SK-N-SH (cell line): ENCODE measurements around the gene MRC1.

Experiments
- CTCF ChIP-seq: fragments of 200-600 bp; sonication (generic); IDR thresholded peaks from 2 replicates; pipeline ENCODE4 v1.6.1; 2017; ENCODE audit warnings: antibody characterized with exemption, mild to moderate bottlenecking, moderate library complexity
- EP300 ChIP-seq, 2 experiments: IDR thresholded peaks; 2 replicates each; pipeline versions ENCODE4 v1.4.0 to v1.6.1; 2012; ENCODE audit warnings: borderline replicate concordance in 1 of 2, low read depth in 1 of 2, low read length in 1 of 2
- FOXJ3 ChIP-seq: sonication (generic); formaldehyde crosslinking; IDR thresholded peaks from 2 replicates; pipeline ENCODE4 v1.5.1; 2020; ENCODE audit warnings: mild to moderate bottlenecking, missing genetic modification reagents
- FOXM1 ChIP-seq: IDR thresholded peaks from 2 replicates; pipeline ENCODE4 v1.4.0; 2012; ENCODE audit warnings: low read depth, mild to moderate bottlenecking
- GATA2 ChIP-seq: sonication (generic); formaldehyde crosslinking; IDR thresholded peaks from 2 replicates; pipeline ENCODE4 v1.5.0; 2020; ENCODE audit warnings: mild to moderate bottlenecking, missing genetic modification reagents
- NRF1 ChIP-seq: IDR thresholded peaks from 2 replicates; pipeline ENCODE4 v1.6.1; 2012; ENCODE audit warnings: low read depth, mild to moderate bottlenecking, low read length
- SMC3 ChIP-seq: IDR thresholded peaks from 2 replicates; pipeline ENCODE4 v1.6.1; 2012; ENCODE audit warnings: low read depth, low read length, improper control_type of control experiment
- TAF1 ChIP-seq: IDR thresholded peaks from 2 replicates; pipeline ENCODE4 v1.6.1; 2012; ENCODE audit warnings: low read depth, mild to moderate bottlenecking, low read length, moderate library complexity, borderline replicate concordance

GRCh38 chr10:17954861-17955260 lies 145.7 kb downstream of the MRC1 start:
- no peak for TF ChIP-seq FOXJ3
- no peak for TF ChIP-seq CTCF
- no peak for TF ChIP-seq SMC3
- no peak for TF ChIP-seq TAF1
- TF ChIP-seq NRF1: no peak
- TF ChIP-seq EP300 (IDR thresholded peaks at IDR 0.05; ENCODE audit: borderline replicate concordance in 1 of 2, low read depth in 1 of 2, low read length in 1 of 2): no peak
- TF ChIP-seq GATA2: no peak
- TF ChIP-seq FOXM1: no peak
